Kidney capillary endothelial cell (primary cell): ENCODE data around the gene NPFFR1.
"Not testable (repeated sequence)": the region's sequence is repeated elsewhere in the genome, so short reads cannot be mapped to it uniquely, and the experiment has no call there.

Experiments
- DNase-seq: peaks from one replicate; pipeline ENCODE4 v3.0.0-alpha.2; 2018; ENCODE audit warnings: low spot score

Gene NPFFR1

GRCh38 chr10:70285476-70285831 lies 1.6 kb upstream of the NPFFR1 start:
- DNase-seq, result no peak

GRCh38 chr10:70284542-70285475 lies 1.0 kb upstream of the NPFFR1 start:
- no peak for DNase-seq

GRCh38 chr10:70283071-70283444 lies 746 bp downstream of the NPFFR1 start:
- DNase-seq, result no peak

- no peak for DNase-seq
These were observed 2.2 kb downstream of the NPFFR1 start for GRCh38 chr10:70281609-70282008.

GRCh38 chr10:70280099-70280498 lies 3.7 kb downstream of the NPFFR1 start:
- no peak for DNase-seq

GRCh38 chr10:70277396-70278030 lies 6.3 kb downstream of the NPFFR1 start:
- DNase-seq, result no peak

- DNase-seq, result no peak
These were observed 9.2 kb downstream of the NPFFR1 start for GRCh38 chr10:70274643-70275042.

GRCh38 chr10:70272925-70273316 lies 10.9 kb downstream of the NPFFR1 start:
- no peak for DNase-seq

- no peak for DNase-seq
These were observed 11.5 kb downstream of the NPFFR1 start for GRCh38 chr10:70271996-70272924.

GRCh38 chr10:70270952-70271351 lies 12.9 kb downstream of the NPFFR1 start:
- no peak for DNase-seq

- no peak for DNase-seq
These were observed 14.1 kb downstream of the NPFFR1 start for GRCh38 chr10:70269741-70270140.

- DNase-seq, result no peak
These were observed 15.4 kb downstream of the NPFFR1 start for GRCh38 chr10:70268376-70268775.

GRCh38 chr10:70267161-70267933 lies 16.5 kb downstream of the NPFFR1 start:
- peak; percentile 74 for DNase-seq

GRCh38 chr10:70266701-70267100 lies 17.1 kb downstream of the NPFFR1 start:
- no peak for DNase-seq

- no peak for DNase-seq
These were observed 17.7 kb downstream of the NPFFR1 start for GRCh38 chr10:70266056-70266455.

- no peak for DNase-seq
These were observed 18.6 kb downstream of the NPFFR1 start for GRCh38 chr10:70265032-70265689.

GRCh38 chr10:70260734-70261133 lies 23.1 kb downstream of the NPFFR1 start:
- no peak for DNase-seq

GRCh38 chr10:70260259-70260658 lies 23.5 kb downstream of the NPFFR1 start:
- DNase-seq, result no peak

GRCh38 chr10:70258216-70258615 lies 25.6 kb downstream of the NPFFR1 start:
- DNase-seq, result no peak

- not testable (repeated sequence) for DNase-seq
These were observed 26.0 kb downstream of the NPFFR1 start for GRCh38 chr10:70257816-70258215.

- DNase-seq, result no peak
These were observed 27.3 kb downstream of the NPFFR1 start for GRCh38 chr10:70256463-70256862.
